AG08395 (cell line): ENCODE data around the gene LGMN.
"Not testable (repeated sequence)": the region's sequence is repeated elsewhere in the genome, so short reads cannot be mapped to it uniquely, and the experiment has no call there.

Source experiments
- DNase-seq: peaks from one replicate; pipeline ENCODE4 v3.0.0; 2012; ENCODE audit warnings: mixed read lengths, low spot score

The LGMN gene

DNA sequence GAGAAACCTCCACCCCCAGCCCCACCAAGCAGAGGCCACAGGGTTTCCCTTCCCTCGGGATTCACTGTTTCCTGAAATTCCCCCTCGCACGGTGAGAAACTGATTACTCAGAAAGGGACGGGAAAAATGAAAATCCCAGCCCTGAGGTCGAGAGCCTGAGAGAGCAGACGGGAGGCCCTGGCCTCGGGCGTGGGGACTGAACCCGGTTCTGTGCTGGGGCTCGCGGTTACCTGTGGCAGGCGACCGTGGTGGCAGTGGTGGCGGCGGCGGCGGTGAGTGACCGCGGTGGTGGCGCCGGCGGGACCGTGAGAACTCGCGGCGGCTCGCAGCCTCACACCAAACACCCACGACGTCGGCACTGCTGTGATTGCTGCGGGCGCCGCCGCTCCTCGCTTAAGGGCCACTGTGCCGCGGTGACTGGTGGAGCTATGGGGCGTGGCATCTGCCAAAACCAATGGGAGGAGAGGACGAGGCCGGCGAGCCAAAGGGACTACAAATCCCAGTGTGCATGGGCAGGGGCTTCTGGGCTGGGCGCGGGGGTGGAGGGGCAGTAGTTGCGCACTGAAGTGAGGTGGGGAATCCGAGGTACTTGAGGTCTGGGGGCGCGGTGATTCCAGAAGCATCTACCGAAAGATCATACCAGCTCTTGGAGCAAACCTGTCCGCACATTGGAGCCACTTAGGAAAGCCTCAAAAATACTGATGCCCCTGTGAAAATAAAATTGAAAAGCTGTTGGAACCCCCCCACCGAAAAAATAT is at the start of gene LGMN:
TSS of gene LGMN (minus strand) at position 369 of the 758 bp plus-strand sequence. CDS start 15,841 bp downstream, outside the sequence.
- DNase-seq: peak; percentile 96

DNA sequence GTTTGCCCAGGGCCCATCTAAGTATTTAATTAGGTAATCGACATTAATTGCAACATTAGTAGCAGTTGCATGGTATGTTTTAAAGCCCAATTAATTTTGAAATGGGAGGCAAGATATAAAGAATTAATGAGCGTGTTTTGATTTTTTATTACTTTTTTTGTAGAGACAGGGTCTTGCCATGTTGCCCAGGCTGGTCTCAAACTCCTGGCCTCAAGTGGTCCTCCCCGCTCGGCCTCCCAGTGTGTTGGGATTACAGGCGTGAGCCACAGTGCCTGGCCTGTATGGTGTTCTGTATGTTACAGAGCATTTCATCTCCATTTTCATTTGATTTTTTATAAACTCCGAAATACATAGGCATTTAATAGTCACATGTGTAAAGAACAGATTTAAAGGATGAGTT is 46.5 kb upstream of the LGMN start:
- DNase-seq: no peak

DNA sequence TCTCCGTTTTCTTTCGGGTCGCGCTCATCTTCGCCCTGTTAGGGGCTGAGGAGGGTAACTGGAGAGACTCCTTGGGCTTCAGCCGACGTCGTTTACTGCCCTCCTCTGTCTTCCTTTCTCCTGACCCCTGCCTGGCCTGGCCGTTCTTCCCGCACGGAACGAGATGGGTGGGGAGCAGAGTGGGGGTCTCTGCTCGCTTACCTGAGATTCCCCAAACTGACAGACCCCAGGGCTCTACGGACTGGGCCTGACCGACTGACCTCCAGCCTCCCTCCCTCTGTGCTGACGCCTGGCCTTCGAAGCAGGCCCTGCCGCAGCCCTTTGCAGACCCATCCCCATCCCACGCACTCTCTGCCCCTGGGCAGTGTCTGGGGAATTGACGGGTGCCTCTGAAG is 46.1 kb upstream of the LGMN start:
- no peak for DNase-seq

DNA sequence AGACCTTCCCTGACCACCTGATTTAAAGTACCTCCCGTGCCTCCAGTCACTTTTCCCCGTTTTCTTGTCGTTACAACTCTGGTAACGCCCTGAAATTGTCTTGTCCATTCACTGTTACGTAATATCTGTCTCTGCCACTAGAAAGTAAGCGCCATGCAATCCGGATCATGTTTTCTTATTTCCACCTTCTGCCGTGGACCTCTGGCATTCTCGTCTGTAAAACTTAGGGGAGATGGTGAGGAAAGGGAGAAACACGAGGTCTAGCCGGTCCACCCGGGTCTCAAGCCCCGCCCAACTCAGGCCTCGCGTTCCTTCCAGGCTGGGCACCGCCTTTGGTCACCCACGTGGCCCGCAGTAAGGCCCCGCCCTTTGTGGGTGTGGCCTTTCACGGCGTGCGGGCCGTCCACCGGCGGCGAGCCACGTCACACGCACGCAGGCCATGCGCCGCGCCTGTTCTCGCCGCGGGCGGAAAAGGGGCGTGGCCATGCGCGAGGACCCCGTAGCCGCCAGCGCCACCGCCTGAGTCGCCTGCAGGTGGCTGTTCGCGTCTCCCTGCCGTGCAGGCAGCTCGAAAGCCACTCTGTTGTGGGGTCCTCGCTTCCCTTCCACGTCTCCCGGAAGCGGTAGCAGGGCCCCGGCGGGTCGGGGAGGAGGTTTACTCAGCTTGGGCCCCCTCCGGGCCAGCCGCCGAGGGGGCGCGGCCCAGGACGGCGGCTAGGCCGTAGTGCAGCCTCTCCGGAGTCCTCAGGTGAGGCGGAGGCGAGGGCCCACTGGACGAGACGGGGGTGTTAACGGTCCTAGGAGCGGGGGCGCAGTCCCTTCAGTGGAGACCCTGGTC is 45.5 kb upstream of the LGMN start, which contains the start of gene GOLGA5:
TSS of gene GOLGA5 (plus strand) at position 597 of the 838 bp plus-strand sequence. CDS start 3,133 bp downstream, outside the sequence.
- DNase-seq: peak; percentile 97

DNA sequence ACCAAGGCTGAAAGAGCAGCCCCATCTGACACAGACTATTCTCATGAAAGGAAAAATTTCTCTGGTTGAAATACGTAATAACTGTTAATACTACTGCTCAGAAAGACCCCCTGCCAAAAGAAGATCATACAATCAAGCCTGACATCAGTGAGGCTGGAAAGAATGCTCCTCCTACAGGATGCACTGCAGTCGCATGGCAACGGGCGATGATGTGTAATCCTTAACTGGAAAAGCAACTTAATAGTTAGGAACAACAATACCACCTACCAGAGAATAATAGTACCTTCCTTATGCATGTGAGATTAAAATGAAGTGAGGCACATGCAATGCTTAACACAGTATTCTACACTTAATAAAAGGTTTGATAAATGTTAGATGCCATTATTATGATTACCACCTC is 44.5 kb upstream of the LGMN start:
- no peak for DNase-seq

DNA sequence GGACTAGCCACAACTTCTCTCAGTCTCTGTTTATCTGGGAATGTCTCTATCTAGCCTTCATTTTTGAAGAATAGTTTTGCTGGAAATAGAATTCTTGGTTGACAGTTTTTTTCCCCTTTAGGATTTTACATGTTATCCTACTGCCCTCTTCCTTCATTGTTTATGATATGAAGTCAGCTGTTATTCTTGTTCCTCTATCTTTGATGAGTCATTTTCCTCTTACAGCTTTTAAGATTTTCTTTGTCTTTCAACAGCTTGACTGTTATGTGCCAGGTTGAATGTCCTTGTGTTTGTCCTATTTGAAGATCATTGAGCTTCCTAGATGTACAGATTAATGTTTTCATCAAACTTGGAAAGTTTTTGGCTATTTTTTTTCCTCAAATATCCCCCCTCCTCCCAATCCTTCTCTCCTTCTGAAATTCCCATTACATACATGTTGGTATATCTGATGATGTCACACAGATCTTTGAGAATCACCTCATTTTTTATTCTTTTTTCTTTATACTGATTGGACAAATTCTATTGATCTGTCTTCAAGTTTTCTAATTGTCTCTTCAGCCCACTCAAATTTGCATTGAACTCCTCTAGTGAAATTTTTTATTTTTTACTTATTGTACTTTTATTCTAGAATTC is 41.1 kb upstream of the LGMN start:
- DNase-seq: no peak

DNA sequence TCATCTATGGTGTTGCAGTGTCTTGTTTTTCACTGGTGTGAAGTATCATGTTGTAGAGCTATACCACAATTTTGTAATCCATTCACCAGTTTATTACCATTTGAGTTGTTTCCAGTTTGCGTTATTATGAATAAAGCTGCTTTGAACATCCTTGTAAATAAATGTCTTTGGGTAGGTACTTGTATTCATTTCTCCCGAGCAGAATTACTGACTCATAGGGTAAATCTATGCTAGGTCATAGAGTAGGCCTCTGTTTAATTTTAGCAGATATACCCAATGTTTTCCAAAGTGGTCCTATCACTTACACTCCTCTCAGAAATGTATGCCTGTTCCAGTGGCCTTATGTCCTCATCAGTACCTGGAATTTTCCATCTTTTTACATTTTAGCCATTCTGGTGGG is 39.1 kb upstream of the LGMN start:
- no peak for DNase-seq

DNA sequence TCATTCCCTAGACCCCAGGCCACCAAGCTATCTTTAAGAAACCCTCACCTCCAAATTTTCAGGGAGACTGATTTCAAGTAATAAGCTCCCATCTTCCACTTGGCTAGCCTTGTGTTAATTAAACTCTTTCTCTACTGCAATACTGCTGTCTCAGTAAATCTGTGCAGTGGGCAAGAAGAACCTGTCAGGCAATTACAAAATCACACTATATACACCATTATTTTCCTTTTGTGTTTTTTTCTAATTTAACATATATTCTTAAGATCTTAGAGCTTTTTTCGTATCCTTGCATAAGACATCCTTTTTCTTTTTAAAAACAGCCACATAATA is 38.0 kb upstream of the LGMN start:
- DNase-seq: no peak

DNA sequence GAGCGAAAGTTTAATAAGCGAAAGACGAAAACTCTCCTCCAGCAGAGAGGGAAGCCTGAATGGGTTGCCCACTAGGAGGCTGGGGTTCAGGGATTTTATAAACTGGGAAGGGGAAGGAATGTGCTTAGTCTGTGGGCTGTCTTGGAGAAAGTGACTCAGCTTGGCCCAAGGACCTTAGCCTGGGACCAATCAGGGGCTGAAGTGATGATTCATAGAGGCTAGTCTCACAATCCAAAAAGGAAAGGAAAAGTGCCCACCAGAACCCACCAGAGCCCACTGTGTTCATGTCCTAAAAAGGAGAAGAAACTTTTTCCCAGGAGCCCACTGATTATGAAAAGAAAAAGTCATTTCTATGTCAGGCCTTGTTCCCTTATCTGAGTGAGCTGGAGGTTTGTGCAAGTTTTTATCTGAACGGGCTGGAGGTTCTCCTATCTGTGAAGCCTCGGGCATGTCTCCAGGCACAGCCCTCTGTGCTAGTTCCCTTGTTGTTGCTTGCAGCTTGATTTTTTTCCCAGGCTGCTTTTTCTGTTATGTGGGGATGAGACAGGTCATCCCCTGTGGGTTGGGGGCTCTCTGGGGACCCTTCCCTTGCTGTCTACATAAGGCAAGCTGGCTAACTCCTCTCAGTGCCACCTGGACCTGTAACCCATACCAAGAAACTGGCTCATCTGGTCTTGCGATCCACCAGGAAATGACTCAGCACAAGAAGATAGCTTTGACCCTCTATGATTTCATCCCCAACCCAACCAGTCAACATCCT is 37.4 kb upstream of the LGMN start:
- peak; percentile 75 for DNase-seq

DNA sequence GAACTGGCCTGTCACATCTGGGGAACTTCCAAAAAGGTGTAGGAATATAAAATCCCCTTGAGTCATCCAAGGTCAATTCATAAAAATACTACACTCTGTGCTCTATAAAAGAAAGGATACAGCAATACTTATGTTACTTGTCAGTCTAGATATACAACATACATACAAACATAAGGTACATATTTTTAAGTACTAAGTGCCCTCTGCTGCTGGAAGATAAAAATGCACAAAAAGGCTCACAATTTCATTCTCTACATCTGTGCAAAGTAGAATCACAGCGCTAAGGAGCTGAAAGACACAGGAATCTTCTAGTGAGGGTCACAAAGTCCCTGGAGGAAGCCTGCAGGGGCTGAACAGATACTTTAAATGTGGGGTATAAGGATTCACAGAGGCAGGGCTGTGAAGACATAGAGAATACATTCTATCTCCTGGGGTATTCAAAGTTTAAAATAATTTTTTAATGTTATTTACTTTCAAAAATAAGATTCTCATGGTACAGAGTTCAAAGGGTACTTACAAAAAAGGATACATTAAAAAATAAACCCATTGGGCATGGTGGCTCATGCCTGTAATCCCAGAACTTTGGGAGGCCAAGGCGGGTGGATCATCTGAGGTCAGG is 35.5 kb upstream of the LGMN start:
- DNase-seq: peak; percentile 59

DNA sequence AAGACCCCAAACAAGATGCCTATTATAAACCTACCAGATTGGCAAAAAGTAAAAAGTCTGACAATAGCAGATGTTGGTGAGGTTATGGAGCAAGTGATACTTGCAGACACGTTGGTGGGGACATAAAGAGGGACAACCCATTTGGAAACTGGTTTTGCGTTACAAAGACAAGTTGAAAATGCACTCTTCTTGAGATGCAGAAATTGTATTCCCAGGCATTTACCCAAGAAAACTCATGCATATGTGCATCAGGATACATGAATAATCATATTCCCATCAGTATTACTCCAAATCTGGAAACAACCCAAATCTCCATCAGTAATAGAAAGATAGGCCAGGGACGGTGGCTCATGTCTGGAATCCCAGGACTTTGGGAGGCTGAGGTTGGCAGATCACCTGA is 32.9 kb upstream of the LGMN start:
- DNase-seq: no peak

DNA sequence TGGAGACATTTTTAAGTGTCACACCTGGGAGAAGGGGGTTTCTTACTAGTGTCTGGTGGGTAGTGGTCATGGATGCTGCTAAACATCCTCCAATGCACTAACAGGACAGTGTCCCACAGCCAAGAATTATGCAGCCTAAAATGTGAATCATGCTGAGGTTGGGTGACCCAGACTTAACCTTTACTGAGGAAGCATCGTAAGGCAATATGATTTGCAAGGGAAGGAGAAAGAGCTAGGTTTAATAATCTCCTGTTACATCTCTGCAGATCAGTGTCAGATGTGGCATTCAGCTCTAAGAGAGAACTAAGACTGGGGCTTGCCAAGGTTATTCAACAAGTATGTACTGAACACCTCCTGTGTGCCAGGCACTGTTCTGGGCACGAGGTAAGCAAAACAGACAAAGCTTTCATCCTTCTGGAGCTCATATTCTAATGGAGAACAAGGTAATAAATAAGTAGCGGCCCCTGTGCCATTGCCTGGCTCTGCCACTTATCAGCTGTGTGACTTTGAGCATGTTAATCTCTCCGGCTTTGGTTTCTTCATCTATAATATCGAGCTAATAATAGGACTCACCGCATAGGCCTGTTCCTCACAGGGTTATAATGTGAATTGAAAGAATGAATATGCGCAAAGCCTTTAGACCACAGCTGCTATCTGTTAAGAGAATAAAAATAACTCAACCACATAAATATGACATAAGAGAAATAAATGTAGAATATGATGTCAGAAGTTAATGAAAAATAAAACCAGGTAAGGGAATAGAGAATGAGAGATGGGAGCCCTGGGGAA is 32.2 kb upstream of the LGMN start:
- DNase-seq: peak; percentile 64

DNA sequence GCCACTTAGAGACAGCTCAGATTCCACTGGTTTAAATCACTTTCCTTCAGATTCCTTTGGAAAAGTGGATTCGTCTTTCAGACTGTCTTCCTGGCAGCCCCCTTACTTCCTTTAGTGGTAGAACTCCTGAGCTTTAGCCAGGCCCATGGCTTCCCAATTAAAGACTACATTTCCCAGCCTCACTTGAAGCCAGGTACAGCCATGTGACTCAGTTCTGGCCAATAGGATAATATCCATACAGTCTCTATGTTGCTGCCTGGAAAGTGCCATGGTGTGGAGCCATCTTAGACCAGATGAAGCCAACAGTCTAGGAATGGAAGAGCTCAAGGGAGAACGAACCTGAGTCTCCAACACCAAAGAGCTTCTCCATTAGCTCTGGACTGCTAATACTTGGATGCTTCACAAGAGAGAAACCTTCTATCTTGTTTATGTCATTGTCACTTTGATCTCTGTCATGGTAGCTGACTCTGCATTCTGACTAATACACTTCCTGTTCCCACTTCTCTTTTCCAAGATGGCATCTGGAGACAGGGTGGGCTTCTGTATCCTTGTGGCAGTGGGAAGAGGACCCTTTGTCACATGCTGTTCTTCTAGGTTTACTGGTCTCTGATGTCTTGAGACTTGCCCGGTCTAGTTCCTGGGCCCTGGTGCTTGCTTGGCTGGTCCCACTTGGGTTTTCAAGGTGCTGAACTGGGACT is 30.6 kb upstream of the LGMN start:
- not testable (repeated sequence) for DNase-seq

DNA sequence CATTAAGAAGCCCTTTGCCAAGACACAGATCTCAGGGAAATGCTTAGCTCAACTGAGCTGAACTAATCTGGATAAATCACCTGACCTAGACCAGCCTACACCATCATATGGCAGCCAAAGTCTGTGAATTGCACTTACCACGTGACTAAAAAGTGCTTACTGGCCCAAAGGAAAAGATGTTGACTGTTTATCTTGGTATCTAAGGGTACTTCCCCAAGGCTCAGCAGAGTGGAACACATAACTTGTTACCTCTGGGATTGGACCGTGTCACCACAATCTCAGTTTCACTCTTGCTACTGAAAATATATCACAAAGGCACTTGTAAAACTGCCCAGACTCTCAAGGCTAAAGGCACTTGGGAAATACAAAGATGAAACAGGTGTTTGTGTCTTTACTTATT is 26.9 kb upstream of the LGMN start:
- DNase-seq: not testable (repeated sequence)

DNA sequence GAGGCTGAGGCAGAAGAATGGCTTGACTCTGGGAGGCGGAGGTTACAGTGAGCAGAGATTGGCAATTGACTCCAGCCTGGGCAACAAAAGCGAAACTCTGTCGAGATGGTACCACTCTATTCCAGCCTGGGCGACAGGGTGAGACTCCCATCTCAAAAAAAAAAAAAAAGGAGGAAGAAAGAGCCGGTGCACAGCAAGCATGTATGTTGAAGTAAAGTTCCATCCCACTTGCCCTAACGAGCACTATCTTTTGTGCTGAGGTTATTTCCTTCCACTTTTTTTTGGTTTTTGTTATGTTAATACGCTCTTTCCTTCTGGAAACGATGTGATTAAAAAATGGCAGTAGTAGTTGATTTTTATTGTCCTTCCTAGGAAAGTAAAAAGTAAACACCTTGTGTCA is 26.1 kb upstream of the LGMN start:
- no peak for DNase-seq

DNA sequence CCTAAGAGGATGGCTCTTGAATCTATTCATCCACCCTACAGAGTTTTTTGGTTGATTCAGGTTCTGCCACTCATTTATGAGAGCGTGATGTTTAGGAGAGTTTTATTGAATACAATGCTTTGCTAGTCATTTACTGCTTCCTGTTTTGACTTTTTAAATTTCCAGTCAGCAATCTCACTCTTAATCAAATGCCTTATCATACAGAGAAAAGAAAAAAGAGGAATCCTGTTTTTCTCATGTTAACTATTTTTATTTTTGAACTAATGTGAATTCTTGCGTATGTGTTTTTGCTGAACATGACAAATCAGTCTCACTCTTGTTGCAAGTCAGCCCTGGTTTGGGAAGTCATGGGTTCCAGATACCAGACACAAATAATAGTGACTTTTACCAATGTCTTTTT is 22.1 kb upstream of the LGMN start:
- no peak for DNase-seq

DNA sequence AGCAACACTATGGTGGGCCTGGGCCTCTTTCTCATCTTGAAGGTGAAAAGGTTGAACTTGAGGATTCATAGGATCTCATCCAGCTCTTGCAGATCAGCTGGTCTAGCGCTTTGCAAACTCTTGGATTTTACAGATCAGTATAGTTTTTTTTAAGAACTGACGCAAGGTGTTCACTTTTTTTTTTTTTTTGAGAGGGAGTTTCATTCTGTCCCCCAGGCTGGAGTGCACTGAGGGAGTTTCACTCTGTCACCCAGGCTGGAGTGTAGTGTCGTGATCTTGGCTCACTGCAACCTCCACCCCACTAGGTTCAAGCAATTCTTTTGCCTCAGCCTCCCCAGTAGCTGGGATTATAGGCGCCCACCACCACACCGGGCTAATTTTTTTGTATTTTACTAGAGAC is 20.4 kb upstream of the LGMN start:
- DNase-seq: no peak

DNA sequence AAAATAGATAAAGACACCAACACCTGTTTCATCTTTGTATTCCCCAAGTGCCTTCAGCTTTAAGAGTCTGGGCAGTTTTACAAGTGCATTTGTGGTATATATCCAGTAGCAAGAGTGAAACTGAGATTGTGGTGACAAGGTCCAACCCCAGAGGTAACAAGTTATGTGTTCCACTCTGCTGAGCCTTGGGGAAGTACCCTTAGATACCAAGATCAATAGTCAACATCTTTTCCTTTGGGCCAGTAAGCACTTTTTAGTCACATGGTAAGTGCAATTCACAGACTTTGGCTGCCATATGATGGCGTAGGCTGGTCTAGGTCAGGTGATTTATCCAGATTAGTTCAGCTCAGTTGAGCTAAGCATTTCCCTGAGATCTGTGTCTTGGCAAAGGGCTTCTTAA is 19.8 kb upstream of the LGMN start:
- DNase-seq: not testable (repeated sequence)

DNA sequence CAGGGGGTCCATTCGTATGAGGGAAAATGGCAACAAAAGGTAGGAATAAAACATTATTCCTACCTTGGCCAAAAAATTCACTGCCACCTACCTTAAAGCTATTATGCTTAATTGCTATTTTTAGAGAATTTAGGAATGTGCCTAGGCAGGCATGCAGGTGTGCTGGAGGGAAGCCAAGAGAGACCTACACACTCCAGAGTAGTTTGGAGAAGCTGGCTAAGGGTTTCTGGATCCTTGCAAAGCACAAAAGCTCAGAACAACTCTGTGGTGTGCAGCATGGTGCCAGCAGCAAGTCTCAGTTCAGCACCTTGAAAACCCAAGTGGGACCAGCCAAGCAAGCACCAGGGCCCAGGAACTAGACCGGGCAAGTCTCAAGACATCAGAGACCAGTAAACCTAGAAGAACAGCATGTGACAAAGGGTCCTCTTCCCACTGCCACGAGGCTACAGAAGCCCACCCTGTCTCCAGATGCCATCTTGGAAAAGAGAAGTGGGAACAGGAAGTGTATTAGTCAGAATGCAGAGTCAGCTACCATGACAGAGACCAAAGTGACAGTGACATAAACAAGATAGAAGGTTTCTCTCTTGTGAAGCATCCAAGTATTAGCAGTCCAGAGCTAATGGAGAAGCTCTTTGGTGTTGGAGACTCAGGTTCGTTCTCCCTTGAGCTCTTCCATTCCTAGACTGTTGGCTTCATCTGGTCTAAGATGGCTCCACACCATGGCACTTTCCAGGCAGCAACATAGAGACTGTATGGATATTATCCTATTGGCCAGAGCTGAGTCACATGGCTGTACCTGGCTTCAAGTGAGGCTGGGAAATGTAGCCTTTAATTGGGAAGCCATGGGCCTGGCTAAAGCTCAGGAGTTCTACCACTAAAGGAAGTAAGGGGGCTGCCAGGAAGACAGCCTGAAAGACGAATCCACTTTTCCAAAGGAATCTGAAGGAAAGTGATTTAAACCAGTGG is 15.5 kb upstream of the LGMN start:
- not testable (repeated sequence) for DNase-seq
